ENCODE data around the gene SPATA20.

The SPATA20 gene

GRCh38 chr17:50520483-50520882 is 26.5 kb upstream of the SPATA20 start:
- no peak for DNase-seq (ENCODE audit: low read depth in 2 of 2)

- no peak for DNase-seq (ENCODE audit: low read depth in 2 of 2)
Observed at GRCh38 chr17:50521514-50521913, 25.5 kb upstream of the SPATA20 start.

GRCh38 chr17:50522766-50523165 is 24.2 kb upstream of the SPATA20 start:
- no peak for DNase-seq (ENCODE audit: low read depth in 2 of 2)

- DNase-seq (ENCODE audit: low read depth in 2 of 2), result no peak
Observed at GRCh38 chr17:50523208-50523607, 23.8 kb upstream of the SPATA20 start.

GRCh38 chr17:50524838-50525237 is 22.1 kb upstream of the SPATA20 start:
- no peak for DNase-seq (ENCODE audit: low read depth in 2 of 2)

- no peak for DNase-seq (ENCODE audit: low read depth in 2 of 2)
Observed at GRCh38 chr17:50527155-50527762, 19.7 kb upstream of the SPATA20 start.

- no peak for DNase-seq (ENCODE audit: low read depth in 2 of 2)
Observed at GRCh38 chr17:50527949-50528474, 19.0 kb upstream of the SPATA20 start.

GRCh38 chr17:50529849-50530248 is 17.1 kb upstream of the SPATA20 start:
- DNase-seq (ENCODE audit: low read depth in 2 of 2), result no peak

- no peak for DNase-seq (ENCODE audit: low read depth in 2 of 2)
Observed at GRCh38 chr17:50531428-50532025, 15.4 kb upstream of the SPATA20 start.

- no peak for DNase-seq (ENCODE audit: low read depth in 2 of 2)
Observed at GRCh38 chr17:50532452-50533024, 14.4 kb upstream of the SPATA20 start, which contains the start of gene EPN3. Gene EPN3 (plus strand): TSS chr17:50532735. CDS start chr17:50536557, 3,822 bp downstream.

- DNase-seq (ENCODE audit: low read depth in 2 of 2), result no peak
Observed at GRCh38 chr17:50533185-50533584, 13.8 kb upstream of the SPATA20 start.

- DNase-seq (ENCODE audit: low read depth in 2 of 2), result no peak
Observed at GRCh38 chr17:50533720-50534148, 13.2 kb upstream of the SPATA20 start.

GRCh38 chr17:50534222-50534978 is 12.6 kb upstream of the SPATA20 start:
- DNase-seq (ENCODE audit: low read depth in 2 of 2), result no peak

GRCh38 chr17:50534979-50535326 is 12.0 kb upstream of the SPATA20 start:
- no peak for DNase-seq (ENCODE audit: low read depth in 2 of 2)

- no peak for DNase-seq (ENCODE audit: low read depth in 2 of 2)
Observed at GRCh38 chr17:50535407-50535806, 11.6 kb upstream of the SPATA20 start.

- no peak for DNase-seq (ENCODE audit: low read depth in 2 of 2)
Observed at GRCh38 chr17:50536683-50537646, 10.0 kb upstream of the SPATA20 start.

GRCh38 chr17:50537721-50538548 is 9.0 kb upstream of the SPATA20 start:
- DNase-seq (ENCODE audit: low read depth in 2 of 2), result no peak

- DNase-seq (ENCODE audit: low read depth in 2 of 2), result no peak
Observed at GRCh38 chr17:50538549-50539410, 8.2 kb upstream of the SPATA20 start.
